LNCaP clone FGC (cell line): ENCODE data around the gene LIMS2.

Experiments used
- DNase-seq: peaks from one replicate; pipeline ENCODE4 v3.0.0-alpha.2; 2011; ENCODE audit warnings: low read depth
- H3K4me3 ChIP-seq: 2 replicates; pipeline ENCODE4 v1.5.1; 2011; ENCODE audit warnings: mild to moderate bottlenecking, low read depth, low read length, control low read depth
- CTCF ChIP-seq: IDR thresholded peaks from 2 replicates; pipeline ENCODE4 v1.5.1; 2012; ENCODE audit warnings: mild to moderate bottlenecking; ENCODE audit not compliant: control insufficient read depth, insufficient read depth; ENCODE audit errors: extremely low read depth

LIMS2 gene

GRCh38 chr2:127665267-127665893 is 9.9 kb downstream of the LIMS2 start:
- no peak for DNase-seq
- H3K4me3 ChIP-seq = no peak overlapping the region
- TF ChIP-seq CTCF = no peak

- no peak overlapping the region for H3K4me3 ChIP-seq
- TF ChIP-seq CTCF = no peak
- no peak for DNase-seq
Observed at GRCh38 chr2:127664895-127665225, 10.5 kb downstream of the LIMS2 start.

GRCh38 chr2:127664065-127664894 is 11.1 kb downstream of the LIMS2 start:
- no peak overlapping the region for H3K4me3 ChIP-seq
- DNase-seq = no peak
- no peak for TF ChIP-seq CTCF

- DNase-seq = no peak
- TF ChIP-seq CTCF = no peak
- H3K4me3 ChIP-seq = no peak overlapping the region
Observed at GRCh38 chr2:127663566-127664064, 11.7 kb downstream of the LIMS2 start.

- no peak for DNase-seq
- no peak overlapping the region for H3K4me3 ChIP-seq
- no peak for TF ChIP-seq CTCF
Observed at GRCh38 chr2:127662937-127663565, 12.3 kb downstream of the LIMS2 start.

- DNase-seq = no peak
- no peak for TF ChIP-seq CTCF
- no peak overlapping the region for H3K4me3 ChIP-seq
Observed at GRCh38 chr2:127661949-127662510, 13.3 kb downstream of the LIMS2 start.
